Activated CD8-positive, alpha-beta memory T cell treated with anti-CD3 and anti-CD28 coated beads, Interleukin-2, amount 10 ng/mL, durations not matched to agents 7 days and 5 days (primary cell): ENCODE results near the gene CCDC149. TPM values are rescaled to one million over a fixed set of nuclear protein-coding genes. Genes with fewer than 3 reads are reported as not detected.

Source experiments
- ATAC-seq: fragments of 150-1000 bp; cut with Tn5 transposase; one replicate; pipeline ENCODE4 v1.10.0; 2021; ENCODE audit warnings: moderate library complexity
- CTCF ChIA-PET: fragments of 350-600 bp; sonication (Branson Sonifier 250); formaldehyde crosslinking; loops from one replicate; lab custom pipeline; 2021; ENCODE audit warnings: antibody characterized with exemption; lab: Charles Lee
- DNase-seq: peaks from one replicate; pipeline ENCODE4 v3.0.0-alpha.2; 2020
- H3K27ac Mint-ChIP-seq: one replicate; pipeline ENCODE4 v1.8.0; 2021; ENCODE audit warnings: mild to moderate bottlenecking, mixed read lengths
- H3K27me3 Mint-ChIP-seq: one replicate; pipeline ENCODE4 v1.8.0; 2021; ENCODE audit warnings: mixed read lengths
- H3K36me3 Mint-ChIP-seq: one replicate; pipeline ENCODE4 v1.8.0; 2021; ENCODE audit warnings: mild to moderate bottlenecking, mixed read lengths
- H3K4me1 Mint-ChIP-seq: one replicate; pipeline ENCODE4 v1.8.0; 2021; ENCODE audit warnings: mixed read lengths
- H3K4me3 Mint-ChIP-seq: one replicate; pipeline ENCODE4 v1.8.0; 2021; ENCODE audit warnings: mild to moderate bottlenecking, moderate library complexity, mixed read lengths
- H3K9me3 Mint-ChIP-seq: one replicate; pipeline ENCODE4 v1.8.0; 2022; ENCODE audit warnings: low read depth, mixed read lengths
- total RNA-seq, 2 experiments: library from RNA; stranded (reverse); gene quantifications; one replicate each; pipeline ENCODE4 v1.2.3, GENCODE V29; 2021

CCDC149 gene
- total RNA-seq, 2 experiments from 2014 or later, result not detected

DNA sequence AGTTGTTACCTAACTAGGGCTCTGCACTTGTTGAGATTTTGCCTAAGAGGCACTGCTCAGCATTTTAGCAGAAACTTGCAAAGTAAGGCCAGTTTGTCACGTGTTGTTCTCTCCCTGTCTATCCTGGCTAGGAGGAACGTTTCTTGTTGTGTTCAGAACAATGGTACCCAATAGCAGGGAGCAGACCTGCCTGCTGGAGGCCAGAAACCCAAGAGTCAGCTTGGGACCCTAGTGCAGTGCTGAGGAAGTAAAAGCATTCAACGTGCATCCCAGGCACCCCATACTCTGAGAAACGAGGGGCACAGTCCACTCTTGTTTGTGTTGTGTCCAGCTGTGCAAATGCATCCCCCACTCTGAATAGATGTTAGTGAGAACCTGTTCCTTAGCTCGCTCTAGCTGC lies 75.1 kb downstream of the CCDC149 start:
- CTCF ChIA-PET, result no interaction called here
- Mint-ChIP-seq H3K27me3 (no peaks in the 10 kb centered on the region), H3K36me3 (no peaks in the 10 kb centered on the region), H3K4me1 (no peaks in the 10 kb centered on the region), H3K9me3 (no peaks in the 10 kb centered on the region), H3K4me3 (no peak overlapping the region), H3K27ac (no peak overlapping the region)
- ATAC-seq, result no peak
- DNase-seq, result no peak

DNA sequence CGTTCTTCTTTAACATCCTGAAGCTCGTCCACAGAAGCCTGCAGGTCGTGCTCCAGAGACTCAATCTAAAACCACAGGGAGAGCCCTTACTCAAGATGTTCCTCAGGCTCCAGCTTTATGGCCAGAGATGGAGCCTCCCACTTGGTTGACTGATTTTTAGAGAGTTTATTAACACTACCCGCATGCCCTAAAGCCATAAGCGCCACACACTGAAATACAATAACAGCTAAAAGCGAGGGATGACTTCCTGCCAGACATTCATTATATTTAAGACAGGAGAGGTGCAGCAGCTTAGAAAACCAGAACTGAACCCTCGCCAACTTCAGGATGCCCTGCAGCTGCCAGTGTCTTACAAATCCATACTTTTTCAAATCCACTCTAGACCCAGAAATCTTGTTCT lies 75.5 kb downstream of the CCDC149 start:
- ATAC-seq (no peak), DNase-seq (no peak)
- Mint-ChIP-seq H3K27me3 (no peaks in the 10 kb centered on the region), H3K36me3 (no peaks in the 10 kb centered on the region), H3K4me1 (no peaks in the 10 kb centered on the region), H3K9me3 (no peaks in the 10 kb centered on the region), H3K27ac (no peak overlapping the region), H3K4me3 (no peak overlapping the region)
- CTCF ChIA-PET, result no interaction called here

DNA sequence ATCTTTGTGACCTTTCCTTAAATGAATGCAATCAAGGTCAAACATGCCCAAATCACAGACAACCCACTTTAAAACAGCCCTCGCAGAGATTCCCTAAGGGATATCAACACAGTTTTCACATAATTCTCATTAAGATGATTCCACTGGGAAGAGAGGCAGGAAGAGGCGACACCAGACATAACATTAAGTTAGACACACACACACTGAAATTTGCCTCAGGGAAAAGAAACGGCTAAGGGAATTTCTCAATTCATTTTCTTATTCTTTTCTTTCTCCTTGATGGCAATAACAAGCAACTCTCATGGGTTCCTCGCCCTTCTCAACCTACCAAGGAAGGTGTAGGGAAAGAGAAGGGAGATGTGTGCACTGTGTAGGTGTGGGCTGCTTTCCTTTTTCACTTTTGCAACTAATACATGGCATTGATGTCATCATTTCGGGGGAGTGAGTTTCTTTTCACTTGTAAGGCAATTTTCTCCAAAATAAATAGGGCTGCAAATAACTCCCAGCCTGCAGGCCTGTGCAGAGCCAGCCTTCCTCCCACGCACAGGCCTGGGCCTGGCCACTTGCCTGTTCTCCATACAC lies 76.1 kb downstream of the CCDC149 start:
- ATAC-seq (no peak), DNase-seq (no peak)
- Mint-ChIP-seq H3K27ac (no peak overlapping the region), H3K4me1 (no peaks in the 10 kb centered on the region), H3K9me3 (no peaks in the 10 kb centered on the region), H3K27me3 (no peaks in the 10 kb centered on the region), H3K4me3 (no peak overlapping the region), H3K36me3 (no peaks in the 10 kb centered on the region)
- CTCF ChIA-PET, result no interaction called here

DNA sequence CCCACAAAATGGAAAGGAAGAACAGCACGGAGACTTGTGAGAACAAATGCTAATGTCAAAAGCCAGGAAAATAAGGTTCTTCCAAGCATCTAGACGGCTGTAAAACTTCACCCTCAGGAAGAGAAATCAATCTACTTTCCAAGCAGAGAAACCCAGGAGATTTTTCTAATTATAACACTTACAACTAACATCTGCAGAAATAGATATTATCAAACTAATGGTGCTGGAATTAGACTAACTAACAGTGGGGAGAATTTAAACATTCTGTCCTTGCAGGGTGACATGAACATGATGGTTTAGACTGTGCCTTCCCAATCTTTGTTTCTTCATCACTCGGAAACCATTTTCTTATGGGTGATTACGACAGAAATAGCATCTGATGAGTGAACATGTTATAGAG lies 77.1 kb downstream of the CCDC149 start:
- Mint-ChIP-seq H3K4me1 (no peaks in the 10 kb centered on the region), H3K27me3 (no peaks in the 10 kb centered on the region), H3K36me3 (no peaks in the 10 kb centered on the region), H3K4me3 (no peak overlapping the region), H3K27ac (no peak overlapping the region), H3K9me3 (no peaks in the 10 kb centered on the region)
- CTCF ChIA-PET, result no interaction called here
- no peak for DNase-seq
- ATAC-seq, result no peak

DNA sequence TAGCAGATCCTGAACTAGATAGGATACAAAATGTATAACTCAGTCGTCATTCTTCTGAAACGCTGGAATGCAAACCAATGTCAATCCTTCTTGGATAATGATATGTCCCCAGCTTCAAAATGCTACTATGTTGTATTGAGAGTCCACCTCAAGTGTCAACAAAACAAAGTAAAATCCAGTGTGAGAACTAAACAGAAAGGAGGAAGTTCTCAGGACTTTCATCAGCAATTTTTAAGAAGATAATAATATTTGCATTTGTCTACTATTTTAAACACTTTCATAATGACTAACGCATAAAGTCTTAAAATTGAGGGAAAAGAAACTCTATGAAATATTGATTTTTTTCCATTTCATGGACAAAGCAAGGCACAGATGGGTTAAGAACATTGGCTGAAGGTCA lies 81.2 kb downstream of the CCDC149 start:
- Mint-ChIP-seq H3K4me3 (no peak overlapping the region), H3K27me3 (no peaks in the 10 kb centered on the region), H3K27ac (no peak overlapping the region), H3K9me3 (no peaks in the 10 kb centered on the region), H3K4me1 (no peaks in the 10 kb centered on the region), H3K36me3 (no peaks in the 10 kb centered on the region)
- ATAC-seq (no peak), DNase-seq (no peak)
- CTCF ChIA-PET, result no interaction called here

DNA sequence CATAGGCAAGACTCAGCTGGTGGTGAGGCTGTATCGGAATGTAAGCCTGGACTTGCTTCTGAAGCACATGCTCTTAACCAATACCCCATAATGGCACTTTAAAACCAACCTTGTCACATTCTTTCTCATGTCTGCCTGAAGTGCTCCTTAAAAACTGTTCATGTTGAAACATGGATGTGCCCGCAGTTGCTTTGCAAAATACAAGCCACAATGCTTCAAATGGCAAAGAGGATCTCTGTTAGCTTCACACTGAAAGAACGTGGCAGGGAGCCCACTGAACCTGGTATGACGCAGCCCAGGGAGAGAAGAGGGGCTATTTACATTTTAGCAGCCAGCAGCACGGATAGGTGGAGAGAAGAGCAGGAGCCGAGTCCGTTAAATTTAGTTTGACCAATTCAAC lies 88.1 kb downstream of the CCDC149 start:
- Mint-ChIP-seq H3K27ac (no peak overlapping the region), H3K36me3 (no peaks in the 10 kb centered on the region)
- DNase-seq, result no peak

DNA sequence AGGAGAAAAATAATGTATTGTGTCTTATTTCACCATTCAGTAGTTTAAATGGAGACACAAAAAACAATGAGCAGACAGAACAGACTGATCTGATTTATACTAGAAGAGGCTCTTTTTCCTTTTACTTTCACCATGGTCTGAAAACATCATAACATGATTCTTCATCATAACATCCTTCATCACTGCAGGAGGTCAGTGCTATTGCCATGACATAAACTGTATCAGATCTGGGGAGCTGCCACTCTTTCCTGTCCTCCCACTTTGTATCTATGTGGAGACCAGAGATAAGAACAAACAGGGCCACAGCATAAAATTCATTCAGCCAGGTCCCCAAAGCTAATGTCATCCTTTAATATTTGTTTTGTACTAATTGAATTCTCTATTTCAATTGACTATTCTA lies 92.3 kb downstream of the CCDC149 start:
- Mint-ChIP-seq H3K36me3 (no peaks in the 10 kb centered on the region), H3K4me1 (no peaks in the 10 kb centered on the region), H3K27ac (no peak overlapping the region), H3K27me3 (peaks cover 6% of the 10 kb centered on the region), H3K9me3 (no peaks in the 10 kb centered on the region), H3K4me3 (no peak overlapping the region)
- no peak for ATAC-seq
- DNase-seq, result no peak
- CTCF ChIA-PET, result no interaction called here

More for the DNA sequence above, 88.1 kb downstream of the CCDC149 start:
- no peak for ATAC-seq
- CTCF ChIA-PET, result no interaction called here
- no peak overlapping the region for H3K4me3 Mint-ChIP-seq
- H3K27me3 Mint-ChIP-seq, result peaks cover 6% of the 10 kb centered on the region
- no peaks in the 10 kb centered on the region for H3K4me1 Mint-ChIP-seq
- no peaks in the 10 kb centered on the region for H3K9me3 Mint-ChIP-seq

DNA sequence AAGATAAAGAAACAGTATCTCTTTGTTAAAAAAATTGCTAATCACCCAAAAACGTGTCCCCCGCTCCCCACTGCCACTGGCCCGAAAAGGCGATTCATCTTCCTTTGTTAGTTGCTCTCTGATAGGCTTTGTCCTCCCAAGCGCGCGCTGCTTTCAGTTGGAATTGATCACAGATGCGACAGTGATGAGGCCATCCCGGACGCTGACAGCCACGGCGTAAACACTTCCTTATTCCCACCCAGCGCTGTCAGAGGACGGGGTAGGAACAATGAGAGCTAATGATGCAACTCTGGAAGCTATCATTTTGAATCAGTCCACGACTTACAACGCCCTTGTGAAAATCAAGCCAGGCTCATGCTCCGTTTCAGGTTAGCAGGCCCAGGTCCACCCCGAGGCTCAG lies 96.0 kb downstream of the CCDC149 start:
- Mint-ChIP-seq H3K4me1 (no peaks in the 10 kb centered on the region), H3K4me3 (no peak overlapping the region), H3K27me3 (peaks cover 5% of the 10 kb centered on the region), H3K9me3 (peaks cover 2% of the 10 kb centered on the region), H3K36me3 (no peaks in the 10 kb centered on the region), H3K27ac (no peak overlapping the region)
- DNase-seq, result no peak
- no peak for ATAC-seq
- CTCF ChIA-PET, result no interaction called here

DNA sequence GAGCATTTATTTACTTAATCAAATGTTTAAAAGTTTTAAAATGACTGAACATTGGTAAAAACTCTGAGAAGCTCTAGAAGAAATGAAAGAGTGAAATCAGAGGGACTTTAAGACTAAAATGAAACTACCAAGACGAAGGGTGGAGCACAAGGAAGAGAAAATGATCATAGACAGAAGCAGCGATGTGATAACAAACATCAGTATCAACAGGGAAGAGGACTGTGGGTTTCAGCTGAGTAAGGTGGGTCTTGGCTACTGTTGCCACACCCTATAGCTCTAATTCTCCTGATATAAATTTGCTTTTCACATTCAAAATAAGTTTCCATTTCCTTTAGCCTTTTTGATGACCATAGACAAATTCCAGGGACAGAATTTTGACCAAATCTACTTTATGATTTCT lies 99.1 kb downstream of the CCDC149 start:
- CTCF ChIA-PET, result no interaction called here
- H3K27me3 Mint-ChIP-seq, result no peaks in the 10 kb centered on the region

DNA sequence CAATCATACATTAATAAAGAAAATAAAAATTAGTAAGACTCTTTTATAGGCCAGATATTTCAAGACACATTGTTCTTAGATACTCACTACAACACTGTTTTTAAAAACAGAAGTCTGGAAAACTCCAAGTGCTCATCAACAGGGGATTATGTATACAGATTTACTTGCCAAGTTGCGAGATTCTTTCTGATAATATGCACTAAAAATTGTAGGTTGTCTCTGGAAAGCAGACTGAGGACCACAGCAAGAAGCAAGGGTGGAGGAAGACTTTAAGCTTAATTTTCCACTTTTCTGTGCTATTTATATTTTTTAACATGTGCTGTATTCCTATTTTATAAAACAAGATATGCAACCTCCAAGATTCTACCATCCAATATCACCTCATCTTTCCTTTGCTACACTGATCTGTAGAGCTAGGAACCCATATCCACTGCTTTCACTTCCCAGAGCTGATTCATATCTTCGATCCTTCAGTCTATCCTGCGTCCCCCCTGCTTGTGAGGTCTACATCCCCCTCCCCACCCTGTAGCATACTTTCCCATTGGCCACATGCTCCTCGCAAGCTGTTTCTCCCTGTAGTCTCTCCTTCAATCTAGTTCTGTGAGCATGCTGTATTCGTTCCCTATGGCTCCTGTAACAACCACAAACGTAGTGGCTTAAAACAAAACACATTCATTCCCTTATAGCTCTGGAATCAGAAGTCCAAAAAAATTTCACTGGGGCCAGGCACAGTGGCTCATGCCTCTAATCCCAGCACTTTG lies 101.8 kb downstream of the CCDC149 start:
- CTCF ChIA-PET, result no interaction called here
- H3K36me3 Mint-ChIP-seq, result no peaks in the 10 kb centered on the region

More for the DNA sequence above, 99.1 kb downstream of the CCDC149 start:
- H3K9me3 Mint-ChIP-seq, result peaks cover 2% of the 10 kb centered on the region
- no peak overlapping the region for H3K27ac Mint-ChIP-seq
- H3K4me1 Mint-ChIP-seq, result no peaks in the 10 kb centered on the region
- no peak for ATAC-seq
- no peak overlapping the region for H3K4me3 Mint-ChIP-seq
- DNase-seq, result no peak
- no peaks in the 10 kb centered on the region for H3K36me3 Mint-ChIP-seq

DNA sequence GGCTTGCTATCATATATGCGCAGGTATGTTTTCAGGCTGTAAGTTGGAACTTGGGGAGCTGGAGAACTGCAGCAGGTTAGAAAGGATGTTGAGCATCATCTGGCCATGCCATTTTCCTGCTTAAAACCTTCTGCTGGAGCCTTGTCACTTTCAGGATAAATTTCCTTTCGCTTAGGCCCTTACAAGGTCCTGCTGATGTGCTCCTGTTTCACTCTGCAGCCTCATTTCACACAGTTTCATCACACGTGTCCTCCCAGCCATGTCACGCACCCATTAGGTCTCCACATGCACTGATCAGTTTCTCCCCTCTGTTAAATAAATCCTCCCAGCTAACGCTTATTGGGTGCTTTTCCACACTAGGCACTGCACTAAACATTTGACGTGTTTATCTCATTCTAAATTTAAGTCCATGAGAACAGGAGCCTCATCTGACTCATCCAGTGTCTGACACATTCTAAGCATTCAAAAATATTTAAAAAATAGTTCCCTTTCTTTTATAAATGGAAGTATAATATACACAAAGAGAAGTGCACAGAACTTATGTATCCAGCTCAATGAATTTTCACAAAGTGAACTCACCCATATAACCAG lies 102.9 kb downstream of the CCDC149 start:
- H3K4me1 Mint-ChIP-seq, result no peaks in the 10 kb centered on the region
- H3K36me3 Mint-ChIP-seq, result no peaks in the 10 kb centered on the region
- H3K27me3 Mint-ChIP-seq, result no peaks in the 10 kb centered on the region
- no peak overlapping the region for H3K27ac Mint-ChIP-seq
- DNase-seq (no peak), ATAC-seq (no peak)
- H3K4me3 Mint-ChIP-seq, result no peak overlapping the region
- H3K9me3 Mint-ChIP-seq, result peaks cover 2% of the 10 kb centered on the region
- CTCF ChIA-PET, result no interaction called here

More for the DNA sequence above, 101.8 kb downstream of the CCDC149 start:
- H3K9me3 Mint-ChIP-seq, result peaks cover 2% of the 10 kb centered on the region
- H3K4me3 Mint-ChIP-seq, result no peak overlapping the region
- no peaks in the 10 kb centered on the region for H3K4me1 Mint-ChIP-seq
- DNase-seq (no peak), ATAC-seq (no peak)
- no peak overlapping the region for H3K27ac Mint-ChIP-seq
- no peaks in the 10 kb centered on the region for H3K27me3 Mint-ChIP-seq

DNA sequence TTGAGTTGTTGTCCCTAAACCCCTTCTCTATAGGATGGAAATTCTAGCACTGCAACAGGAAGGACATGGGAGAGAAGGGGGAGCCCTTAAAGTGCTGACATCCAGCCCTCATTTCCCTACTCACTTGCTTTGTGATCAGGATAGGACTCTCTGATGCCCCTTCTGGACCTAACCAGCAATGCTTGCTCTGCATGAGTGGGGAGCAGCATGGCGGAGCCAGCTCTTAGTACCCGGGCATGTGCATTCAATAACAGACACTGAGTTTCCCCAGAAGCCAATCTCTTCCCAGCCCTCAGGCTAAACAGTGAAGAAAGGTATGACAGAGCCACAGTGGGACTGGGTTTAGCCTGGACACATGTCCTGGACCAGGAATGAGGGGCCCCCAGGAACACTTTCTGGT lies 103.5 kb downstream of the CCDC149 start:
- H3K27me3 Mint-ChIP-seq, result no peaks in the 10 kb centered on the region
- peaks cover 2% of the 10 kb centered on the region for H3K9me3 Mint-ChIP-seq
- no peaks in the 10 kb centered on the region for H3K4me1 Mint-ChIP-seq
- H3K4me3 Mint-ChIP-seq, result no peak overlapping the region
- H3K36me3 Mint-ChIP-seq, result no peaks in the 10 kb centered on the region
- ATAC-seq (no peak), DNase-seq (no peak)
- no peak overlapping the region for H3K27ac Mint-ChIP-seq
- CTCF ChIA-PET, result no interaction called here

DNA sequence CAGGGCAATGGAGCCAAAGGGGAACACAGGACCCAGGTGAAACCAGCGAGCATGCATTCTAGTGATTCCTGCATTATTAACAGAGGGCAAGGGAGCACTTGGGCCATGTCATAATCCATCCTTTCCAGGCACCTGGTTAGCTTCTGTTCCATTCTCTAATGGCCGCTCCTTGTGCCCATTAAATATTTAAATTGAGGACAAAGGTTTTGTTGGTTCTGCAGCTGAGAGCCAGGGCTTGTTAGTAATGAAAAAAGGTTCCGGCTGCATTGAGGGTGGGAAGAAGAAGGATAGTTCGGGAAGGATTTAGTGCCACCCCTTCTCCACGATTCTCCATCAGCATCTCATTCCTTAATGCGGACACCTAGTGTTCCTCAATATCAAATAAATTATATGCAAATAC lies 103.9 kb downstream of the CCDC149 start:
- no peaks in the 10 kb centered on the region for H3K27me3 Mint-ChIP-seq
- DNase-seq, result no peak
- ATAC-seq, result no peak
- H3K4me1 Mint-ChIP-seq, result no peaks in the 10 kb centered on the region
- H3K9me3 Mint-ChIP-seq, result peaks cover 2% of the 10 kb centered on the region
- H3K36me3 Mint-ChIP-seq, result no peaks in the 10 kb centered on the region
- no peak overlapping the region for H3K4me3 Mint-ChIP-seq
- CTCF ChIA-PET, result no interaction called here
- no peak overlapping the region for H3K27ac Mint-ChIP-seq

DNA sequence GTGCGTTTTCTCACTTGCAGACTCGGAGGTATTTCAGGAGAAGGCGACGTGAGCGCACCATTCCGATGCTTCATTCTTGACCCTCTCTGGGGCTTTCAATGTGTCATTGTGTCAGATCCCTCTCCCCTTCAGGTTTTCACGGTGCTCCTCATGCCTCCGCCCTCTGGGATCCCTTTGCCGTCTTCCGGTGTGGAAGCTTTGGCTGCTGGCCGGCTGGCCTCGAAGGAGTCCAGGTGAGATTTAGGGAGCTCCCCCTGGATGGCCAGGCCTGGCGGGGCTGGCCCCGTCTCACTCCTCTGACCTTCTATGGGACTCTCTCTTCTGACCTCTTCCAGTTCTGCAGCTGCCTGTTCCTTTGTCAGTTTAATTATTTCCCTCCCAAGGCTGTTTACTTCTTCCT lies 104.6 kb downstream of the CCDC149 start:
- no peaks in the 10 kb centered on the region for H3K36me3 Mint-ChIP-seq
- no peak overlapping the region for H3K4me3 Mint-ChIP-seq
- no peak overlapping the region for H3K27ac Mint-ChIP-seq
- CTCF ChIA-PET, result no interaction called here
- no peaks in the 10 kb centered on the region for H3K4me1 Mint-ChIP-seq
- peaks cover 2% of the 10 kb centered on the region for H3K9me3 Mint-ChIP-seq
- H3K27me3 Mint-ChIP-seq, result no peaks in the 10 kb centered on the region
- DNase-seq (no peak), ATAC-seq (no peak)
